ENCODE measurements around the gene TXNRD1.
"Not testable (repeated sequence)": the region's sequence is repeated elsewhere in the genome, so short reads cannot be mapped to it uniquely, and the experiment has no call there.

TXNRD1 gene

GRCh38 chr12:104332273-104332672, 116.7 kb downstream of the TXNRD1 start:
- DNase-seq = not testable (repeated sequence)

GRCh38 chr12:104333692-104334255, 118.2 kb downstream of the TXNRD1 start:
- no peak for DNase-seq

GRCh38 chr12:104334581-104334980, 119.0 kb downstream of the TXNRD1 start:
- DNase-seq = no peak

GRCh38 chr12:104336115-104336514, 120.5 kb downstream of the TXNRD1 start:
- DNase-seq = no peak

GRCh38 chr12:104337030-104337558, 121.5 kb downstream of the TXNRD1 start:
- DNase-seq = no peak

- no peak for DNase-seq
Measured at GRCh38 chr12:104339663-104340062, 124.1 kb downstream of the TXNRD1 start.

GRCh38 chr12:104340177-104340576, 124.6 kb downstream of the TXNRD1 start:
- DNase-seq = no peak

- DNase-seq = no peak
Measured at GRCh38 chr12:104340925-104341611, 125.5 kb downstream of the TXNRD1 start.

GRCh38 chr12:104342147-104342546, 126.6 kb downstream of the TXNRD1 start:
- DNase-seq = no peak

GRCh38 chr12:104342635-104343249, 127.2 kb downstream of the TXNRD1 start:
- DNase-seq = no peak

- DNase-seq = no peak
Measured at GRCh38 chr12:104344682-104345081, 129.1 kb downstream of the TXNRD1 start.

GRCh38 chr12:104345234-104346066, 129.9 kb downstream of the TXNRD1 start:
- no peak for DNase-seq

GRCh38 chr12:104347374-104348075, 131.9 kb downstream of the TXNRD1 start:
- DNase-seq = no peak

- no peak for DNase-seq
Measured at GRCh38 chr12:104348283-104348993, 132.9 kb downstream of the TXNRD1 start.

- DNase-seq = no peak
Measured at GRCh38 chr12:104348994-104349494, 133.5 kb downstream of the TXNRD1 start.

GRCh38 chr12:104350211-104351056, 134.9 kb downstream of the TXNRD1 start:
- DNase-seq = no peak

GRCh38 chr12:104351057-104351983, 135.7 kb downstream of the TXNRD1 start:
- DNase-seq = no peak

- no peak for DNase-seq
Measured at GRCh38 chr12:104352106-104352713, 136.6 kb downstream of the TXNRD1 start.
